ENCODE data around the gene IGFBP5.

Gene IGFBP5

DNA sequence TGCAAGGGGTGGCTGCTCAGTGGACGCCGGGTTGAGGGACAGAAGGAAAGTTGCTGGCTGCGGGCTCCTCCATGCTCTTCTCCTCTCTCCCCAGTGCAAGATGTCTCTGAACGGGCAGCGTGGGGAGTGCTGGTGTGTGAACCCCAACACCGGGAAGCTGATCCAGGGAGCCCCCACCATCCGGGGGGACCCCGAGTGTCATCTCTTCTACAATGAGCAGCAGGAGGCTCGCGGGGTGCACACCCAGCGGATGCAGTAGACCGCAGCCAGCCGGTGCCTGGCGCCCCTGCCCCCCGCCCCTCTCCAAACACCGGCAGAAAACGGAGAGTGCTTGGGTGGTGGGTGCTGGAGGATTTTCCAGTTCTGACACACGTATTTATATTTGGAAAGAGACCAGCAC is 31.5 kb downstream of the IGFBP5 start:
- DNase-seq (ENCODE audit: low read depth), result no peak

DNA sequence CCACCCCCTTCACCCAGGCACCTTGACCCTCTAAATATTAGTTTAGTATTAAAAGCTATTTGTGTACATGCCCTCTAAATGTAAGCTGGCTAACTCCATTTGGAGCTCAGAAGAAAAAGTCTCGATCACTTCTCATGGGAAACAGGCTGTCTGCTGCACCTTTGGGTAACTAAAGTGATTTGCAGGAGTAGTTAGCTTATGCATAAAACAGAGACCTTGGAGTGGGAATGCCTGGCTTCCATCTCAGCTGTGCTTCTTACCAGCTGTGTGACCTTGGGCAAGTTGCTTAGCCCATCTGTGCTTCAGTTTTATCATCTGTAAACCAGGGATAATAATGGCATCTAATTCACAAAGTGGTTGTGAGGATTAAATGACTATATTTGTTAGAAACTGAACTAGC is 32.2 kb downstream of the IGFBP5 start:
- no peak for DNase-seq (ENCODE audit: low read depth)

DNA sequence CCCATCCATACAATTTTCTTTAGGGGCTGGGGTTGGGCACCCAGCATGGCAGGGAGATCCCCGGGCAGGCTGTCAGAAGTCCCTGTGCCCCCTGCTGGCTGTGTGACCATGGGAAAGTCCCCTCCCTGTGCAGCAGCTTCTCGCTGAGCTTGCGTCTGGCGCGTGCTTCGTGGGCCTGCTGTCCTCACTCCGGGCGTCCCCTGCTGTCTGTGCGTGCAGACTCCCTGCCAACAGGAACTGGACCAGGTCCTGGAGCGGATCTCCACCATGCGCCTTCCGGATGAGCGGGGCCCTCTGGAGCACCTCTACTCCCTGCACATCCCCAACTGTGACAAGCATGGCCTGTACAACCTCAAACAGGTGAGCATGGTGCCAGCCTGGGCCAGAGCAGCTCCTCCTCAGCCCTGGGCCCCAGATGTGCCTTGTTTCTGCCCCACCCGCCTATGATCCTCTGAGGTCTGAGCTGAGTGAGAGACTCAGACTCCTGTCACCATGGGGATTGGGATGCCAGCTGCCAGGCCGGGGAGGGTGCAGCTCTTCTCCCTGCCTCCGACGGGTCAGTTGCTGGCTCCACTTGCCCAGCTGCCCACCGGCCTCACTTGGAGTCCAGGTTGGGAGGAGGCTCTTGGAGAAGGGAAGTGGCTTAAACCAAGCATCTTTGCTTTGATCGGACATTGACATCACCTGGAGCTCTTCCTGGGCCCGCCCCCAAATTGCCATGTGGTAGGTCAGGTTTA is 33.5 kb downstream of the IGFBP5 start:
- no peak for DNase-seq (ENCODE audit: low read depth)

DNA sequence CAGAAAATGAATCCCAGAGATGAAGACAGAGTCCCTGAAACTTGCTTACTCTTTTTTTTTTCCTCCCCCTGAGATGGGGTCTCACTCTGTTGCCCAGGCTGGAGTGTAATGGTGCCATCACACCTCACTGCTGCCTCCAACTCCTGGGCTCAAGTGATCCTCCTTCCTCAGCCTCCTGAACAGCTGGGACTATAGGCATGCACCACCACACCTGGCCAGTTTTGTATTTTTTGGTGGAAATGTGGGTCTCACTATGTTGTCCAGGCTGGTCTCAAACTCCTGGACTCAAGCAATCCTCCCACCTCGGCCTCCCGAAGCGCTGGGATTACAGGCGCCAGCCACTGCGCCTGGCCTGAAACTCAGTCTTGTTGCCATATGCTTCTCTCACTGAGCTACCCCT is 34.3 kb downstream of the IGFBP5 start:
- no peak for DNase-seq (ENCODE audit: low read depth)

DNA sequence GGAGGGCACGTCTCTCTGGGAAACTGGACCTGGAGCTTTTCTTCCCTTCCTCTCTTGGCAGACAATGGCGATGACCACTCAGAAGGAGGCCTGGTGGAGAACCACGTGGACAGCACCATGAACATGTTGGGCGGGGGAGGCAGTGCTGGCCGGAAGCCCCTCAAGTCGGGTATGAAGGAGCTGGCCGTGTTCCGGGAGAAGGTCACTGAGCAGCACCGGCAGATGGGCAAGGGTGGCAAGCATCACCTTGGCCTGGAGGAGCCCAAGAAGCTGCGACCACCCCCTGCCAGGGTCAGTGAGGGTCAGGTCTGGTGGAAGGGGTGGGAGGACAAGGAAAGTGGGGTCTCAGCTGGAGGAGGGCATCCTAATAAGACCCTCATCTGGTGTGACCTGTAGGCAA is 34.9 kb downstream of the IGFBP5 start:
- no peak for DNase-seq (ENCODE audit: low read depth)

DNA sequence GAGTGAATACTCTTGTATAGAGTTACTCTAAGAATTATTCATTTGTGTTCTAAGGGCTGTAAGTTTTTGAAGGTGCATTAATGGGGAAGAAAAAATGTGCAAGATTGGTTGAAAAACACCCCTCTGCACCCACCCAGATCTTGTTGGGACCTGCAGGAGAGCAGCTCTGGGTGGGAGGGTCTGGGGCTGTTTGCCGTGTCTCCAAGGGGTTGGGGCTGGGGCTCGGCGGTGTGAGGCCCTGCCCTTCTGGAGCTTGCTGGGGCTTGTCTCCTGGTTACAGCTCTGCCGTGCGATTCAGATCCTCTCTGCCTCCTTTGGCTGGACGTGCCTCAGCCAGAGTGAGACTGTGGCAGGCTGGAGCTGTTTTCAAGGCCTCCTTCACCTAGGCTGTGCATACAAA is 36.1 kb downstream of the IGFBP5 start:
- no peak for DNase-seq (ENCODE audit: low read depth)

DNA sequence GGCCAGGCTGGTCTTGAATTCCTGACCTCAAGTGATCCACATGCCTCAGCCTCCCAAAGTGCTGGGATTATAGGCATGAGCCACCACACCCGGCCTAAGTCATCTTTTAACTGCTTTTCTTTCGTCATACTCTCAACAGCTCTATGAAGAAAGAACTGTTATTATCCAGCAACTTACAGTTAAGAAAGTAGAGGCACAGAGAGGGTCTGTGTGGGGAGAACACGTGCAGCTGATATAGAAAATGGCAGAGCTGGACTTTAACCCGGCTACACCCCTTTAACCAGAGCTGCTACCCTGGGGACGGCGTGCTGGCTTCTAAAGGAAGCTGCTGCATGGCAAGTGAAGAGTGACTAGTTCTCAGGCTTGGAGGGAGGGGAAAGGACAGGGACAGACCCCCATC is 36.6 kb downstream of the IGFBP5 start:
- DNase-seq (ENCODE audit: low read depth), result no peak

DNA sequence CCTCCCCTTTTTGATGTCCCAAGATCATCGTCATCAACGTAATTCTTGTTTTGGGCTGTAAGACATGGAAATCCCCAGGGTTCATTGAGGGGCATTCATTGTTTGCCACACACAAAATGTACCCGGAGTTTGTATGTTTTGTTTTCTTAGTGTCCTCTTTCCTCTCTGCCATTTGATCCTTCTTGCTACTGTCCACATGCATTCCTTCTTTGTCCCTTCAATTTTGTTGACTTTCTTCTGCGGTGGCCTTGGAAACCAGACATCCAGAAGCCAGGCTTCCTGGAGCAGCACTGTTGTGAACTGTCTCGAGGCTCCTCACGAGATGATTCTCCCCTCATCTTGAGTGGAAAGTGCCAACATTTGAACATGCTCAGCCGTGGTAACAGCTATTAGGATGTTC is 37.4 kb downstream of the IGFBP5 start:
- DNase-seq (ENCODE audit: low read depth), result no peak

DNA sequence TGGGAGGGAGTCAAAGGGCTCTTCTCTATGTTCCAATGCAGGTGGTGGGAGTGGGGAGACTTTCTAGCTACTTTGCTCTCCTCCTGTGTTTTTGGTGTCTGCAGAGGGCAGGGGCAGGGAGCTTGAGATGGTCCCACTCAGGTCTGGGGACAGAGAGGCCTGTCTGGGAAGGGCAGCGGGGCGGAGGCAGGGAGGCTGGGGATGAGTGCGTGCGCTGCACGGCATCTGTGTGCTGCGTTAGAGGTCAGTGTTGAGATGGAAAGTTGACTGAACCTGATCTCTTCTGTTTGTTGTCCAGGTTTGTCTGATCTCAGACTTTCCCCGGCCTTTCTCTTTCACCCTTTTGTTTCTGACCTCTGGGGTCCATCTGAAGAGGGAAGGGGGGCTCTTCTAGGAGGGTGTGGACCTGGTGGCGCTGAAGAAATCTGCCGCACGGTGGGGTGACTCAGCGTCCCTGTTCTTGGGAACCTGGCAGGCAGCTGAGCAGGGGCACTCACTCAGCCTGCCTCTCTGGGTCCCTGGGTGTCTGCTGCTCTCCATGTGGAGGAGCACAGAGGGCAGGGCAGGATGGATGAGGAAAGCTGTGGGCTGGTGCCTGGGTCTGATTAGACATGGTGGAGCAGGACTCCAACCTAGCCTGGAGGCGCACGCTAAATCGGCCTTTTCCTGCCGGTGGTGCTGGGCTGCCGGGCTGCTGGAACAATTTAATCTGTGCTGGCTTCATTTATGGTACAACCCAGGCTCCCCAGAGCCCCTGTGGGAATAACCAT is 38.1 kb downstream of the IGFBP5 start:
- DNase-seq (ENCODE audit: low read depth), result no peak

DNA sequence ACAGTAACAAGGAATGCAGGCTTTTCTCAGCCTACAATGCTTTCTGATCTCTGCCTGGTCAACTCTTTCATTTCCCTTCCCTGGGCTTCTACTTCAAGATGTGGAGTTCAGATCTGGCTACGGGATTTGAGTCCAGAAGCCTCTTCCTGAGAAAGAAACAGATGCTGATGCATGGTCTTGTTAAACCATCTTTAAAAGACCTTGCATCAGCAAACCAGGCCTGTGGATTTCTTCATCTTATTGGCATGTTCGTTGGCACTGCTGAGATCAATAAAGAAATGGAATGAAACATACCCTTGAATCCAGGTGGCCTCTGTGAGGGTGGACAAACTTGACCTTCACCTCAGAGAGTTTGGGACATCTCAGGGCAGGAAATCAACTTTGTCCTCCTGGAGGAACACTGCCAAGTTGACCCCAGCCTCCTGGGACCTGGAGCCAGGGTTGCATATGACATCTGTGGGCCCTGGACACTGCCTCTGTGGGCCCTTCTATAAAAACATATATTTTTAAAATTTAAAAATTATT is 40.8 kb downstream of the IGFBP5 start:
- no peak for DNase-seq (ENCODE audit: low read depth)

DNA sequence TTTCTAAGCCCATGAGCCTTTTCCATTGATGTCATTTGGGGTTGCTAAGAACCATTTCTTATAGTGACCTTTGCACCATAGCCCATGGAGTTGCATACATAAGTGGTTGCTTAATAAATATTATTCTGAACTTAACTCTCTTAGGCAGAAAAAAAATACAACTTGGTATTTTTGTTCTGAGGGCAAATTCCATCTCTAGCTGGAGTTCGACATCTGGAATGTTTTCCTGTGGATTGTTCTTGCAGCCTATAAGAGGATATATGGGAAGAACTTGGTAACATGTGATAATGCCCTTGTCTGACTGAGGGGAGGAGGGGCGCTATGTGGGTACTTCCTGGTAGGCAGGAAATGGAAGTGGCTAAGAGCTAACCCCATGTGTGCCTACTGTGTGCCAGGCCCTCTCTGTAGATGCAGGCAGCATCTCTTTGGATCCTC is 41.4 kb downstream of the IGFBP5 start:
- DNase-seq (ENCODE audit: low read depth), result no peak

DNA sequence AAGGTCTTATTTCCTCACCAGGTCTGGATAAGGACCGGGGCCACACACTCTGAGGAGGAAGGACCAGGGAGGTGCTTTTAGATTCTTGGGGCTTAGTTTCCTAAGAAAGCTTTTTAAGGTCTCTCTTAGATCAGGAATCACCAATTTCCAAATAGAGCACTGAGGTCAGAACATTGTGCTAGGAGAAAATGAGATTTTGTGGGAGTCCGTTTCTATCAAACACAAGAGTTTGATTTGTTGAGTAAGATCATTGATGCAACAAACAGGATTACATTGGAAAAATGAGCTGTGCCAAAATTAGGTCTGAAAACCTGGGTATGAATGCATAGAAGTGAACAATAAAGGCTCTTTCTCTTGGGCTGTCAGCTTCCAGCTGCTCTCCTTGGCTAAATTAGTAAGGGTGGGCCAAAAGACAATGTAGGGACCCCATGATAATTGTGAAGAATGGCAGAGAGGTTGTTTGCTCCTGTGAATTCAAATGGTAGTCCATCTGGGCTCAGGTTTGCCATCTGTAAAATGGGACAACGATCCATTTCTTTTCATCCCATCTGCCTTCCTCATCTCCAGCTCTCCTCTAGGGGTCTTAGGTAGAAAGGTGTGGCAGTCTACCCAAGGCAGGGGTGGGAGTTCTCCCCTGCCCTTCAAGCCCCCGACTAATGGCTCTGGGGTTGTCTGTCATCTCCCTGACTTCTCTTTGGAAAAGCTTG is 42.1 kb downstream of the IGFBP5 start:
- DNase-seq (ENCODE audit: low read depth), result no peak

DNA sequence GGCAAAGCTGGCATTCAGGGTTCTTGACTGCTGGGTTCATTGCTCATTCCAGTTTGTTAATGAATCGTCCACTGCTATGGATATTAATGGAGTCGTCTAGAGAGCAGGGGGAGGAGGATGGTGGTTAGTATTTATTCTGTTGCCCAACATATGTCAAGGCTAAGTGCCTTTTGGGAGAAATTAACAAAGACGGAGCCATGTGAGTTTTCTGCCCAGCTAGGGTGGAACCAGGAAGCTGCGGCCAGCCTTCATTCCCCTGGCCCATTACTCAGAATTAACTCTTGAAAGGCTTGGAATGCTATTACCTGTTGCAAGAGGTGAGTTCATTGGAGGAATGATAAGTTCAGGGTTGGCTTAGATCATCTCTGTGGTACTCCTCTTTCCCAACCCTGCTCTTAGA is 42.8 kb downstream of the IGFBP5 start:
- no peak for DNase-seq (ENCODE audit: low read depth)

DNA sequence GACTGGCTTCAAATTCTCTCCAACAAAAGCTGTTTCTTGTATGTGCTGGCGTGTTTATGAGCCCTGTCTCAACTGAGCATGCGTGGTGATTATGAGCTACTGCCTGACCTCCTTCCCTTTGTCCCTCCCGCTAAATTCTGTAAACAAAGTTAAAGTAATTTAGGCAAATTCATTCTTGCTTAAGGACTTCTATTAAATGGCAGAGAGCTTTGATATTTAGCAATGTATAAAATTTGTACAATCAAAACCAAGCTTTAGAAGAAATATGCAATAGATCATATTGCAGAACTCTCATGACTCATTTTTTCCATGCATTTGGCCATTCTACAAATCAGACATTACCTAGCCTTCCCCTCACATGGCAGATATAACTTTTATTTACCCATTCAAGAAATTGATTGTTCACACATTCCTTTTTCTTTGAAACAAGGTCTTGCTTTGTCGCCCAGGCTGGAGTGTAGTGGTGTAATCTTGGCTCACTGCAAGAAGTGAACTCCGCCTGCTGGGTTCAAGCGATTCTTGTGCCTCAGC is 43.9 kb downstream of the IGFBP5 start:
- no peak for DNase-seq (ENCODE audit: low read depth)

DNA sequence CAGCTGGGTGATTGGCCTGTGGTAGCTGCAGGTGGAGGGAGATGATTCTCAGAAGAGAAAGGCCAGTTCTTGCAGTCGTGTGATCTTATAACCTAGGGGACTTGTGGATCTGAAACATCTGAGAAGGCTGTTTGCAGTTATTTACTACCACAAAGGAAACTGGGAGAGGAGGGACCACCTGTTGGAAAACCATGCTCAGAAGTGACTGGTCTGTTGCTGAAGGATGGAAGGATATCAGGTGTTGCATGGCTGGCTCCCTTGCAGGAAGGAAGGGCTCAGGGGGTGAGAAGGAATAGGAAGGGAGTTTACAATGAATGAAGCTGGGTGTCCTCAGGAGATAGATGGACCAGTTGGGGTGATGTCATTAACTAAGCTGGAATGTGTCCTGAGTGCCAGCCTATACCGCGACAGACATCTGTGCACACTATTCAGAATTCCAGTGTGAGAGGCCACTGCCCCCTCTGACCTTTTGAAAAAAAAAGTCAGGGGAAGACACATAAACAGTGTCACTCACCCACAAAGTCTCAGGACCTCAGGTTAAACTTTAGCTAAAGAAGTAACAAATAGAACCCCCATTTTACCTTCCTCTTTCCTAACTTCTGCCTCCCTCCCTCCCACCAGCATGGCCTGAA is 44.6 kb downstream of the IGFBP5 start:
- DNase-seq (ENCODE audit: low read depth), result no peak

DNA sequence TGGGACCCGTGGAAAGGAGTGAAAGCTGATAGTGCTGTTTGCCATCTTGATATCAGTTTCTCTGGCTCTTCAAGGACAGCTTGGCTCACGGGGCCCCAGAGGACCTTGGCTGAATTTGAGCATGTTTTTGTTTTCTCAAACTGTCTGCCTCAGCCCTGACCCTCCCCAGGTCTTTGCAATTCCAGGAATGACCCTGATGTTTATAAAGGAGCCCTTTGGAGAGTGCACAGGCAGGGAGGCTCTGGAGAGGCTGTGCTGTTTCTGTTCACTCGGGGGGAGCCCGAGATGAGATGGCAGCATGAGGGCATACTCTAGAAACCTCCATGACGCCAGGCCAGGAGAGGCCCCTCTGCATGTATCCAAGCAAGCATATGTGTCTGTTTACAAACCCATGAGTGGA is 45.8 kb downstream of the IGFBP5 start:
- no peak for DNase-seq (ENCODE audit: low read depth)

DNA sequence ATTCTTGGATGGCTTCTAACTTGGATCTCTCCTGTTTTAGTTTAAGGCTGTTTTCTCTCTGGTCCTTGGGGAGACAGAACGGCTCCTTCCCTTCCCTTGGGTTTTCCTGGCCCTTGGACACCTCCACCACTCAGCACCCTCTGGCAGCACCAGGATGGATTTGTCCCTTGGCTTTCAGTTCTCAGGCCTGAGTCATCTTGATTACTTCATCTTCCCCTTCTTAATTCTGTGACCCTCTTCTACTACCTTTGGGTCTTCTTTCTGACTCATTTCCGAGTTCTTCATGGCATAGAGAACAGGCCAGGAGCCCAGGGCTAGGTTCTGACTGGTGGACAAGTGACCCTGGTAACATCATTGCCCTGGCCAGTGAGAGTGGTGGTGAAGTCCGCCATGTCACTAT is 47.2 kb downstream of the IGFBP5 start:
- no peak for DNase-seq (ENCODE audit: low read depth)

DNA sequence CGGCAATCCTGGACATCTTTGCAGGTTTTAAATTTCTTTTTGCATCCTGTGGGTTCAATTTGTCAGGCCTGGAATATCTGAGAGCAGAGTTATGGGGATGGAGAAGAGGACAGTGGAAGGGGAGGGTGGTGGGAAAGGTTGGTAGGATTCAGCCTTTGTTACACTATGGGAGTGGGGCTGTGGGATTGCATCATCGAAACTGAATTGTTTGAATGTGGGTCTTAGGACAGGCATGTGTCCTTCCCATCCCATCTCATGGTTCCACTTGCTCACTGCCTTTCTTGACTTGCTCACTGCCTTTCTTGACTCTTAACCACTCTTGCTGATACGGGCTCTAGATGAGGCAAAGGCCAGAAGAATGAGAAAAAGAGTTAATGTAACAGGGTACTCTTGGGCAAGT is 49.2 kb downstream of the IGFBP5 start:
- DNase-seq (ENCODE audit: low read depth), result no peak

DNA sequence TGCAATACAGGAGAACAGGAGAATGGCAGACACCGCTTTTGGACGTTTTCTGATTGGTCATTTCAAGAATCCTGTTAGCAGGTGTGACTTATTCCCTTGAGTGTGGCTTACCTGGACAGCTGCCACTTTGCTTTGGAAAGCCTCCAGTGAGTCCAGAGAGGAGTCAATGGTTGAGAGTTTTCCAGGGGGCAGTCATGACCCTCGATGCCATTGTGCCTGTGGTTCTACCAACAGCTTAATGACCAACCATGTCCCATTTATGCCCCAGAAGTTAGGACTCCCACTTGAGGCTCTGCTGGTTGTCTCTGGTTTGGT is 49.8 kb downstream of the IGFBP5 start:
- DNase-seq (ENCODE audit: low read depth), result no peak

DNA sequence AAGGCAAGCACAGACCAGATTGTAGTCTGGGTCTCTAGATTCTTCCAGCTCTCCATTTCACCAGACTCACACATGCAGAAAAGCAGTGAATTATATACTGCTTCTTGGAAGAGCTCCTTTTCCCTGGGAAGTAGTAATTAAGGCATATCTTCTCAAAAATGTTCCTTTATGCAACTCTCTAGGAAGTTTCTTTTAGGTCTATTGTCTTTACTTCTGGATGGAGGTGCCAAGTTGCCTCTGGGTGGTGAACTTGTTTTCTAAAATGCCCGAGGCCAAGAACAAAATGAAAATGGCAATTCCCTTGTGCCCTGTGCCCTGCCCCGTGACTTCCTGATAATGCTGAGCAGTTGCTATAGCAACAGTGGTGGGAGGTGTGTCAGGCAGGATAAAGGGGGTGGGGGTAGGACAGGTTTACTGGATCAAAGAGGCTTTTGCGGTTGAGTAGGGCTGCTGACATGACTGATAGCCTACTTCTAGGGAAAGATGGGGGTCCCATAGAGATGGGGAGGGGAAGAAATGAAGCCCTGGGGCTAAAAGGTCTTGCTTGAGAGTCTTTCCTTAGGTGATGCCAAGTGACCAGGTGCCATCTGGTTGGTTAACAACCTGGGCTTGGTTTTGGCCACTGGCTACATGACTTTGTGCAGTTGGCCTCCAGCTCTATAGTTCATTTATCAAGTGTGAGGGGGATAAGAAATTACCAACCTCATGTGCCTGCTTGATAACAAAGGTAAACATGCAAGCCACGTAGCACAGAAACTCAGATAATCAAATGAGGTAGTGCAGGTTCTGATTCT is 50.3 kb downstream of the IGFBP5 start:
- no peak for DNase-seq (ENCODE audit: low read depth)

DNA sequence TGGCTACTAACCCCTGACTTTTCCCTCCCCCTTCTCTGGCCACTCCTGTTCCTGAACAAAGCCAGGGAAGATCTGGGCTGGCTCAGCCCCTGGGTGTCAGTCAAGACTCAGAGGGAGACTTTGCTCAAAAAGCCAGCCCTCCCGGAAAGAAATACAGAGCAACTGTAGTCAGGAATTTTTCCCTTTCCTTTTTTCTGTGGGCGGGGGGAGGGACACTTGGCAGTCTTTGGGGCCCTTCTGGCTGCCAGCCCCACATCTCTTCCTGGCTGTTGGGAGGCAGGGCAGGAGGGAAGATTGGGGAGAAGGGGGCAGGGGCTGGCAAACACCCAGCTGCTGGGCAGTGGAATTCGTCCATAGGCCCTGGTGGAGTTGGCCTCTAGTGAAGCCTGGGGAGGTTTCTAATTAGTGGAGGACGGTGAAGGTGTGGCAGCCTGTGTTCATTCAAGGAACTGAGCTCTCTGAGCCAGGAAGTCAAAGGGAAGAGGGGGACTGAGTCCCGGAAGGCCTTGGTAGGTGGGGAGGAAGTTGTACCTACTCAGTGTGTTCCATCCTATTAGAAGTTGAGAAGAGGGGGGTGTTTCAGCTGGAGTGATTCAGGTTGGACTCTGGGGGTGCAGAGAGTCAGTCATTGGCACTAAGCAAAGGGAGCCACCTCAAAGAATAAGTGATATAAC is 51.2 kb downstream of the IGFBP5 start:
- DNase-seq (ENCODE audit: low read depth), result no peak

Data from stimulated activated CD4-positive, alpha-beta T cell treated with anti-CD3 and anti-CD28 coated beads, Interleukin-2, amount 100 ng/mL, for 4 hours (primary cell).